ENCODE results near the gene PPP3CA.

The PPP3CA gene

DNA sequence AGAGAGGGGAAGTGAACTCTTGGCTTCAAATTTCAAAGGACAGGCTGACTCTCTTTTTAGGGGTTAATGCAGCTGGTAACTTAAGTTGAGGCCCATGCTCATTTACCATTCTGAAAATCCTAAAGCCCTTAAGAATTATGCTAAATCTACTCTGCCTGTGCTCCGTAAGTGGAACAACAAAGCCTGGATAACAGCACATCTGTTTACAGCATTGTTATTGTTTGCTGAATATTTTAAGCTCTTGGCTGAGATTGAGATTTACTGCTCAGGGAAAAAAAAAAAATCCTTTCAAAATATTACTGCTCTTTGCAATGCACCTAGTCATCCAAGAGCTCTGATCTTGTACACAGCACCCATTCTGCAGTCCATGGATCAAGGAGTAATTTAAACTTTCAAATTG is 17.7 kb downstream of the PPP3CA start:
- Histone ChIP-seq H3K4me3 (ENCODE audit: low read length) (no peak overlapping the region), H3K36me3 (ENCODE audit: insufficient read depth, low read length) (no peaks in the 10 kb centered on the region), H3K27ac (ENCODE audit: low read depth, low read length) (no peak overlapping the region), H3K4me1 (ENCODE audit: insufficient read depth, low read length) (peaks cover 61% of the 10 kb centered on the region), H3K9me3 (ENCODE audit: insufficient read depth, low read depth, low read length) (no peaks in the 10 kb centered on the region), H3K27me3 (ENCODE audit: insufficient read depth, low read length) (no peaks in the 10 kb centered on the region), H3K9ac (ENCODE audit: low read depth, low read length) (no peak overlapping the region)
- 91% methylated on average over 1 of the region's 1 CpG for WGBS

DNA sequence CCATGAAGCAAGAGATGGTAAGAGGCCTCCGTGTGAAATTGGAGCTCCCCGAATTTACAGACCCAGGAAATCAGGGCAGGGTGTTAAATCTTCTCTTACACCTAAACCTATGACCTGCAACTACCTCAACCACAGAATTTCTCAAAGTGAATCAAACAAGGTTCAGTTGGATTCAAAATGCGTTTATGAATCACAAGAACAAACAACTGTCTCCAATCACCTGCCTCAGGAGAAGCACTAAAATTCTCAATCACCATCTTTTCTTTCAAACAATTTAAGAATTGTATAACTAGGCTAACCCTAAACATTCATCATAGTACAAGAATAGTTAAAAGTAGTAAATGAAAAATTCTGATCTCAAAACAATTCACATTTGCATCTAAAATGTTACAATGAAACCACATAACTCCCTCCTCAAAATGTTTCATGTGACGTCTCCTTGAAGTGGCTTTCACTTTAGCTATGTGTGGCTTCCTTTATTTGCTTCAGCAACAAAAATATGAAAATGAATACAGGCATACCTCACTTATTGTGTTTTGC is 19.2 kb downstream of the PPP3CA start:
- Histone ChIP-seq H3K9ac (ENCODE audit: low read depth, low read length) (no peak overlapping the region), H3K4me1 (ENCODE audit: insufficient read depth, low read length) (peaks cover 66% of the 10 kb centered on the region), H3K36me3 (ENCODE audit: insufficient read depth, low read length) (no peaks in the 10 kb centered on the region), H3K27ac (ENCODE audit: low read depth, low read length) (no peak overlapping the region), H3K9me3 (ENCODE audit: insufficient read depth, low read depth, low read length) (no peaks in the 10 kb centered on the region), H3K27me3 (ENCODE audit: insufficient read depth, low read length) (no peaks in the 10 kb centered on the region), H3K4me3 (ENCODE audit: low read length) (no peak overlapping the region)
- 81% methylated on average over 4 of the region's 4 CpGs for WGBS

DNA sequence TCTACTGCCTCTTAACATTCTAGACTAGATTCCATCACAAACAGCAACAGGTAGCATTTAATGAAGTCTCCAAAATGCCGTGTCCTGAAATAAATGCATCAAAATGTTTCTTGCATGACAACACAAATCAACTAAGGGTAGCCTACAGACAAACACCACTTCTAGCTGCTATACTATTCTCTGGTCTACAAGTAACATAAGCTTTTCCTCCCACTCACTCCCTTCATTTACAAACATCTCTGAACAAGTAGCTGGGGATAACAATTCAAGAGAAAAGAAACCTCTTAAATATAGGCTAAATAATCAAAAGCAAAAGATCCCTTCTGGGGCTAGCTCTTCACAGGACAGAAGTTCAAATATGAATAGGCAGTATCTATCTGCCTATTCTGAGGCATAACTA is 20.8 kb downstream of the PPP3CA start:
- Histone ChIP-seq H3K9me3 (ENCODE audit: insufficient read depth, low read depth, low read length) (no peaks in the 10 kb centered on the region), H3K27ac (ENCODE audit: low read depth, low read length) (no peak overlapping the region), H3K9ac (ENCODE audit: low read depth, low read length) (no peak overlapping the region), H3K4me3 (ENCODE audit: low read length) (no peak overlapping the region), H3K4me1 (ENCODE audit: insufficient read depth, low read length) (peaks cover 66% of the 10 kb centered on the region), H3K36me3 (ENCODE audit: insufficient read depth, low read length) (no peaks in the 10 kb centered on the region), H3K27me3 (ENCODE audit: insufficient read depth, low read length) (no peaks in the 10 kb centered on the region)
- WGBS, result 71% methylated on average over 1 of the region's 1 CpG

DNA sequence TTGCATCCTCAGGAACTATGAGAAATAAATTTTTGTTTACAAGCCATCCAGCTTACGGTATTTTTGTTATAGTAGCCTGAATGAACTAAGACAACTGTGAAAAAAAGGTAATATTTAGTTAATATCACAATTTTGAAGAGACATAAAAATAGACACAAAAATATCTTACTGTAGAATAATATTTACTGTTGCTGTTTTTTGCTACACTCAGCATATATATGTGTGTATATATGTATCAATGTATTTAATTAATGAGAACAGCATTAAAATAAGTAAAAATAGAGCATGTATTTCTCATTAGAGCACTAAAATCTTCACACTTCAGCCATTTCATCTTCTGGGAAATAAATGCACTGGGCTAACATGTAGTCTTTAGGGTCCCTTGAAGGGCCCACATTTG is 24.6 kb downstream of the PPP3CA start:
- Histone ChIP-seq H3K27me3 (ENCODE audit: insufficient read depth, low read length) (no peaks in the 10 kb centered on the region), H3K36me3 (ENCODE audit: insufficient read depth, low read length) (no peaks in the 10 kb centered on the region), H3K9me3 (ENCODE audit: insufficient read depth, low read depth, low read length) (no peaks in the 10 kb centered on the region), H3K4me1 (ENCODE audit: insufficient read depth, low read length) (peaks cover 43% of the 10 kb centered on the region), H3K9ac (ENCODE audit: low read depth, low read length) (no peak overlapping the region), H3K27ac (ENCODE audit: low read depth, low read length) (no peak overlapping the region), H3K4me3 (ENCODE audit: low read length) (no peak overlapping the region)
- WGBS, result no CpG with 5 or more reads among the region's 1 CpG

- Histone ChIP-seq H3K36me3 (ENCODE audit: insufficient read depth, low read length) (no peaks in the 10 kb centered on the region), H3K27ac (ENCODE audit: low read depth, low read length) (no peak overlapping the region), H3K27me3 (ENCODE audit: insufficient read depth, low read length) (no peaks in the 10 kb centered on the region), H3K9ac (ENCODE audit: low read depth, low read length) (no peak overlapping the region), H3K4me1 (ENCODE audit: insufficient read depth, low read length) (peaks cover 31% of the 10 kb centered on the region), H3K4me3 (ENCODE audit: low read length) (no peak overlapping the region), H3K9me3 (ENCODE audit: insufficient read depth, low read depth, low read length) (no peaks in the 10 kb centered on the region)
- WGBS, result 86% methylated on average over 4 of the region's 4 CpGs
These were observed 25.8 kb downstream of the PPP3CA start for GRCh38 chr4:101321481-101322042.

DNA sequence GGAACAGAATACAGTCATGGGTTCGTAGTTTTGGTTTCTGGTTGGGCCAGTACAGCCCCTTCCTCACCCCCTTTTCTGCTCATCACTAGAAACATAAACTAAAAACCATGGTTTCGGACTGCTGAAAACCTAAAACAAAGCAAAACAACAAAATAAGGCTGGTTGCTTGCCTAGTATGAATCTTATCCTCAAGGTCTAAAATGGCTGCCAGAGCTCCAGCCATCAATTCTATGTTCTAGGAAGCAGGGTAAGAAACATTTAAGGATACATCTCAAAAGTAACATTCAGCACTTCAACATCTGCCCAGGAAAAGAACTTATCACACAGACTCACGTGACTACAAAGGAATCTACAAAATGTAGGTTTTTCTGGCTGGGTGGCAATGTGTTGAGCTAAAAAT is 31.5 kb downstream of the PPP3CA start:
- H3K9me3 ChIP-seq (ENCODE audit: insufficient read depth, low read depth, low read length), result 0 out of 2 replicates have a peak, but pooled peaks cover 4% of the 10 kb centered on the region
- H3K9ac ChIP-seq (ENCODE audit: low read depth, low read length), result no peak overlapping the region
- no peak overlapping the region for H3K27ac ChIP-seq (ENCODE audit: low read depth, low read length)
- over 99% methylated on average over 3 of the region's 3 CpGs for WGBS
- H3K36me3 ChIP-seq (ENCODE audit: insufficient read depth, low read length), result no peaks in the 10 kb centered on the region
- no peaks in the 10 kb centered on the region for H3K4me1 ChIP-seq (ENCODE audit: insufficient read depth, low read length)
- no peaks in the 10 kb centered on the region for H3K27me3 ChIP-seq (ENCODE audit: insufficient read depth, low read length)
- H3K4me3 ChIP-seq (ENCODE audit: low read length), result no peak overlapping the region

DNA sequence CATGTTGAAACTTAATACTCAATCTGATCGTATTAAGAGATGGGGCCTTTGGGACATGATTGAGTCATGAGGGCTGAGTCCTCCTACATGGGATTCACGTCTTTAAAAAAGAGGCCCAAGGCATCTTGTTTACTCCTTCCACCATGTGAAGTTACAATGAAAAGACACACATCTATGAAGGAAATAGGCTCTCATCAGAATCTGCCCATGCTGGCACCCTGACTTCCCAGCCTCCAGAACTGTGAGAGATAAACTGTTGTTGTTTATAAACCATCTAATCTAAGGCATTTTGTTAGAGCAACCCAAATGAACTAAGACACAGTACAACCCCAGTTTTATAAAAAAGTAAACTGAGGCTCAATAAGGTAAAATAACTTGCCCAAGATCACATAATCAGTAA is 32.3 kb downstream of the PPP3CA start:
- no peak overlapping the region for H3K27ac ChIP-seq (ENCODE audit: low read depth, low read length)
- H3K4me3 ChIP-seq (ENCODE audit: low read length), result no peak overlapping the region
- no peaks in the 10 kb centered on the region for H3K27me3 ChIP-seq (ENCODE audit: insufficient read depth, low read length)
- no peaks in the 10 kb centered on the region for H3K4me1 ChIP-seq (ENCODE audit: insufficient read depth, low read length)
- no peak overlapping the region for H3K9ac ChIP-seq (ENCODE audit: low read depth, low read length)
- H3K36me3 ChIP-seq (ENCODE audit: insufficient read depth, low read length), result no peaks in the 10 kb centered on the region
- 95% methylated on average over 2 of the region's 2 CpGs for WGBS
- 0 out of 2 replicates have a peak, but pooled peaks cover 4% of the 10 kb centered on the region for H3K9me3 ChIP-seq (ENCODE audit: insufficient read depth, low read depth, low read length)

DNA sequence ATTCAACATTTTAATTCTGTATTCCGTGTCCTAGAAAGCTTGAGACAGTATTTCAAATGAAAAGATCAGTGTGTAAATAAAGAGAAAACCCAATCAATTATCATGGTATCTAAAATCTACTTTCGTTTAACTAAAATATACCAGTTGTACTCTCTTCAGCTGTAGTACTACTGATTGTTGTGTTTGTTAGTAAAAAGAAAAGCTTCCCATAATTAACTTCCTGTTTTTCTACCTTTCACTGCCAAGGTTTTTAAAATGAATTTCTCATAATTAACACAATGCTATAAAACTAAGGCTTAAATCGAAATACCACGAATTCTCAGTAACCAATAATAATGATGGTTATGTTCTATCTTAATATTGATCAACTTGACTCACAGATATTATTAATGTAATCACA is 37.4 kb downstream of the PPP3CA start:
- Histone ChIP-seq H3K36me3 (ENCODE audit: insufficient read depth, low read length) (no peaks in the 10 kb centered on the region), H3K9me3 (ENCODE audit: insufficient read depth, low read depth, low read length) (no peaks in the 10 kb centered on the region), H3K27ac (ENCODE audit: low read depth, low read length) (no peak overlapping the region), H3K27me3 (ENCODE audit: insufficient read depth, low read length) (no peaks in the 10 kb centered on the region), H3K4me1 (ENCODE audit: insufficient read depth, low read length) (peaks cover 26% of the 10 kb centered on the region), H3K9ac (ENCODE audit: low read depth, low read length) (no peak overlapping the region), H3K4me3 (ENCODE audit: low read length) (no peak overlapping the region)
- 100% methylated on average over 1 of the region's 4 CpGs for WGBS

- Histone ChIP-seq H3K4me3 (ENCODE audit: low read length) (no peak overlapping the region), H3K36me3 (ENCODE audit: insufficient read depth, low read length) (no peaks in the 10 kb centered on the region), H3K27me3 (ENCODE audit: insufficient read depth, low read length) (no peaks in the 10 kb centered on the region), H3K27ac (ENCODE audit: low read depth, low read length) (no peak overlapping the region), H3K9ac (ENCODE audit: low read depth, low read length) (no peak overlapping the region), H3K4me1 (ENCODE audit: insufficient read depth, low read length) (peaks cover 37% of the 10 kb centered on the region), H3K9me3 (ENCODE audit: insufficient read depth, low read depth, low read length) (no peaks in the 10 kb centered on the region)
- no CpG with 5 or more reads among the region's 2 CpGs for WGBS
These were observed 39.4 kb downstream of the PPP3CA start for GRCh38 chr4:101307899-101308298.

DNA sequence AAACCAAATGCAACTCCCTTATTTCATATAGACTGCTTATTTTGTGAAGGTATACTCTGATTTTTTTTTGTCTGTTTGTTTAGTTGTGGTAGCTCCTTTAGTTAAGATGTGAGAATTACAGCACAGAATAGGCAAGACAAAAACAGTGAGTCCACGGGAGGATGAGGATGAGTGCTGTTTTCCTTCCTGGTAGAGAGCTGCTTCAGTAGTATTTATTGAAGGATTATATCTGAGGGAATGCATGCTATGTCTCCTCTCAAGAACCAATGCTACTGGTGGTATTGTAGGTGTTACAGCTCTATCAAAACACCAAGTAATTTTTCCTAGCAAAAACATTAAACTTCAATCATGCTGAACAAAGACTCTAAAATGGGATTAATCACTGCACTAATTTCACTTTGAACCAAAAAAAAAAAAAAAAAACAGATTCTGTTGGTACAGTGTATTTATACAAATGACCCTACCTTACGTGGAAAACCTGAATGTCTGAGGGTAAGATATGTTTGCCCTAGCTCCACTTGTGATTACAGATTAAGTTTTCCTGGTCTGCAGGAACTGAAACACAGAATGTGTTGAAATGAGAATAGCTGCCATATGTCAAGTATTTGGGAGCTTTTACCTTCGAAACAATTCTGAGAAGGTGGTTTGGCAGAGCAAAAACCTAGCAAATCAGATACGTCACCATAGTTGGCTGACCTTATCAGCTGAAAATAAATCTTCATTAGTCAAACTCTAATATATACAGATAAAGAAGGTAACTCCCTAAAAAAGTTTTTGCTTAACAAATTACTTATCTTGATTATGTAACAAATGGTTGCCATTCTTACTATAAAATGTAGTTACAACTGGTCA is 40.3 kb downstream of the PPP3CA start:
- Histone ChIP-seq H3K27me3 (ENCODE audit: insufficient read depth, low read length) (no peaks in the 10 kb centered on the region), H3K9me3 (ENCODE audit: insufficient read depth, low read depth, low read length) (no peaks in the 10 kb centered on the region), H3K4me1 (ENCODE audit: insufficient read depth, low read length) (peaks cover 37% of the 10 kb centered on the region), H3K27ac (ENCODE audit: low read depth, low read length) (no peak overlapping the region), H3K36me3 (ENCODE audit: insufficient read depth, low read length) (no peaks in the 10 kb centered on the region), H3K9ac (ENCODE audit: low read depth, low read length) (no peak overlapping the region), H3K4me3 (ENCODE audit: low read length) (no peak overlapping the region)
- WGBS, result 89% methylated on average over 4 of the region's 4 CpGs

- no peak overlapping the region for H3K27ac ChIP-seq (ENCODE audit: low read depth, low read length)
These were observed 41.1 kb downstream of the PPP3CA start for GRCh38 chr4:101306225-101306624.

More at GRCh38 chr4:101306225-101306624, 41.1 kb downstream of the PPP3CA start:
- no peak overlapping the region for H3K9ac ChIP-seq (ENCODE audit: low read depth, low read length)
- H3K4me1 ChIP-seq (ENCODE audit: insufficient read depth, low read length), result peaks cover 37% of the 10 kb centered on the region
- H3K27me3 ChIP-seq (ENCODE audit: insufficient read depth, low read length), result no peaks in the 10 kb centered on the region
- no peak overlapping the region for H3K4me3 ChIP-seq (ENCODE audit: low read length)
- 95% methylated on average over 3 of the region's 3 CpGs for WGBS
- no peaks in the 10 kb centered on the region for H3K9me3 ChIP-seq (ENCODE audit: insufficient read depth, low read depth, low read length)
- H3K36me3 ChIP-seq (ENCODE audit: insufficient read depth, low read length), result no peaks in the 10 kb centered on the region

Measured in HUES64 (cell line).